HG02973 (cell line): ENCODE data around the gene RALGAPA2.

Source experiments
- ATAC-seq: cut with Tn5 transposase; IDR thresholded peaks from one replicate; pipeline ENCODE4 v1.9.1; 2021; ENCODE audit warnings: moderate library complexity; ENCODE audit not compliant: unreplicated experiment

Gene RALGAPA2

DNA sequence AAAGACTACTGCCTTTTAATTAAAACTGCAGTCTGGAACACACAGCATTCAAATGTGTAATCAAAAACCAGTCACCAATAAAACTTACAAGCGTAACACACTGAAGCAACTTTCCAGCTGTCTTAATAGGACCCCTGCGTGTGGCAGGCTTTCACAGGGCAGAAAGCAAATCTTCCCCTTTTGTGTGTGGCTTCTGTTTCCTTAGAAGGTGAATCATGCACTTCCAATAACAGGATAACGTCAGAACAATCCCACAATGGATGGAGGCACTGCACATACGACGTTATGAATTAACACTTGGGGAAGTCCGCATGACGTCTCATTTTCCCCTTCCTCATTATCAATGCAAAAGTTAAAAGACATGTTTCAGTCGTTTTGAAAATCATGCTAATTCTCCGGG, 299.7 kb downstream of the RALGAPA2 start:
- no peak for ATAC-seq

DNA sequence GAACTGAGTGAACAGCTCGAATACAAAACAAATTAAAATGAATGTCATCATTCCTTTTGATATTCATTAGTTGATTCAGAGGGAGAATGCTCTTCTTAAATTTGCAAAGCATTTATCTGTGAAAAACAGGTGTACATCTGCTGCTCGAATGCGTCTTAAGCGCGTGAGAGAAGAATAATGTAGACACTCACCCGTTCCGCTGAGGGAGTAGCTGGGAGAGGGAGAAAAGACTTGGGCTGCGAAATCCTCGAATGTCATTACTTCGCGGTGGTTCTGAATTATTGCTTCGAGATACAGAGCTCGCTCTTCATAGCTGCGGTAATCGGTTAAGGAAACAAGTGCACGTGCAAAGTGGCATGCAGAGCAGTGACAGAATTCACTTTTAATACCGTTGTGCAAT, 300.6 kb downstream of the RALGAPA2 start:
- no peak for ATAC-seq

DNA sequence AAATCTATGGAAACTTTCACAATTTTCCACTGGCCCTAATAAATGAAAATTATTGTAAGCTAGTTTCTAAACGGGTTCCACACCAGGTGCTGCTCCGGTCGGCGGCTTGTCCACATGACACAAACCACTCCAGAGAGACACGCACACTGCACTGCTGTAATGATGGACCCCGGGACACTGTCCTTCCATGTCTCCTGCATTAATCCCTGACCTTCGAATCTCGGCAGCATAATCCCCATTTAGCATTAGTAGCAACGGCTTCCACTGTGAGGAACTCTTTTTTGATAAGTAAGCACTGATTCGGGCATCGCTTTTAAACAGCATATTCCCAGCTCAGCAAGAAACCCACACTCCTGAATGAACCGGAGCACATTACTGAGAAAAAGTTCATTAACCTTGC, 301.0 kb downstream of the RALGAPA2 start:
- no peak for ATAC-seq

DNA sequence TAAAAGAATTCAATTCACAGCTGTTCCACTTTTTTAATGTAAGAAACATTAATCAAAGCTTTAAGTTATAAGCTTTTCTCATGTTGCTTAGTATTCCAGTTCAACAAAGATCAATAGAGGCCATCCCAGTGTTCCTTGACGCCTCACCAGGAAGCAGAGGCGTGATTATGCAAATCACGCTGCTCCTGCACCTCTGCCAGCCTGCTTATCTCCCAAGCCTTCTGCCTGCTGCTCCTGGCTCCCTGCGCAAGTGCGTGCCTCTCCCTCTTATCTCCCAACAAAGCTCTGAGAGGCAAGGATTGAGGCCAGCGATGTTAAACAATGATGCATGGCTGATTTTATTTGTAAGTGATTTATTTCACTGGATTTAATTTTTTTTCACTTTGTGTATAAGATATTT, 301.8 kb downstream of the RALGAPA2 start:
- no peak for ATAC-seq

DNA sequence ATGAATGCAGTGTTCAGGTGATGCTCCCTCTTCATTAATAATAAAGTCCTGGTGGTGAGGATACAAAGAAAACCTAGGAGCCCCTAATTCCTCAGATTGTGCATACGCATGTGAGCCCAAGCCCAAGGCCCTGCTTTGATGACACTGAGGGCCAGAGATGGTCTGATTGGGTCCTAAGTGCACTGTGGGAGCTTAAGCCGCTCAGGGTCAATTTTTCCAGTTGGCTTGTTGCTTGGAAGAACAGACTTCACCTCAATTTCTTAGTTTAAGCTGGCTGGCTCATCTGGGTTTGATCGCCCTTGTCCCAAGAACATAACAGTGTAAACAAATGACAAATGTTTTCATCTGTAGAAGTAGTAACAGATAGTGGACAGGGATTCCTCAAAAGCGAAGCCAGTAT, 303.1 kb downstream of the RALGAPA2 start:
- no peak for ATAC-seq

DNA sequence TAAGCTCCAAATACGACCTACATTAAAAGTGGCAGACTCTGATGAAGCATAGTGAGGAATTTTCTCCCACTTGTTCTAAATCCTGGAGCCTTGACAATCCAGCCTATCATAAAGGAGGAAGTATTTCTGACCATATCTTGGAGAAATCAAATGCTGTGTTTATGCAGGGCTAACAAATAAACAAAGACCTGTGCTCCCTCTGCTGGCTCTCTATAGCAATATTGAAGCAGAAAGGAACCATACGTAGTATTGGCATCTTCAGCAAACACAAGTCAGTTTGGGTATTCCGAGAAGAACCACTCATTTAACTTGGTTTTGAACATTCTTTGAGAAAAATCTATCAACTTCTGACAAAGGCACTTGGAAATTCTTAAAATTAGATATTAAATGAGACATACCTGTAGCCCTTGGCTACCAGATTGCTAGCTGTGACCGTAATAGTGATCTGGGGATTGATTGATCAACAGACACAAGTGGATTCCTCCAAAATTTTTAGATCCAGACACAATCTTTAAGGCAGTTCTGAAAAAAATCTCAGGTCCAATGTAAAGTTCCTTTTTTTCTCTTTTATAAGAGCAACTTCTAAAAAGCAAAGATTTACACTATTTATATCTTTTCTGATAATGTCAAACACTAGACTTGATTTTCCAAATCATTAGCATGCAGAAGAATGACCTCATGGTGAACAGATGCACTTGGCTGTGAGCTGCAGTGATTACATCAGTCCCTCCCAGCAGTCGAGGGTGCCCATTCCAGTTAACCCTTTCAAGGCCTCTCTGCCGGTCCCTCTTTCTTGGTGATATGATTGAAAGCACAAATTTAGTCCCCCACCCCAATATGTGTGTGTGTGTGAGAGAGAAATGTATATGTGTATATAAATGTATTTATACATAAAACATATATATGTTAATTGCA, 304.3 kb downstream of the RALGAPA2 start:
- ATAC-seq = no peak

DNA sequence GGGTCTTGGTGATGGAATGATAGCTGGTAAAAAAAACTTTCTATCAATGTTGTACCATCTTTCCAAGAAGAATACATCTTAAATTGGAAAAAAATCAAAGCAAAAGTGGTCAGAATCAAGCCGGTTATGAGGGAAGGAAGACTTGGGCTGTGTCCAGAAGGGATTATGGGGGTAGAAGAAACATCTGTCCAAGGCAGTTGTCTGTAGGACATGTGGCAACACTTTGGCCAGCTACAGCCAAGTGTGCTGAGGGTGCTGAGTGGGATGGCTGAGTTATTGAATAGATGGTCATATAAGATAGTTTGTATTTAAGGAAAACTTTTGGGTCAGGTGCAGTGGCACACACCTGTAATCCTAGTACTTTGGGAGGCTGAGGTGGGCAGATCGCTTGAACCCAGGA, 306.1 kb downstream of the RALGAPA2 start:
- no peak for ATAC-seq

DNA sequence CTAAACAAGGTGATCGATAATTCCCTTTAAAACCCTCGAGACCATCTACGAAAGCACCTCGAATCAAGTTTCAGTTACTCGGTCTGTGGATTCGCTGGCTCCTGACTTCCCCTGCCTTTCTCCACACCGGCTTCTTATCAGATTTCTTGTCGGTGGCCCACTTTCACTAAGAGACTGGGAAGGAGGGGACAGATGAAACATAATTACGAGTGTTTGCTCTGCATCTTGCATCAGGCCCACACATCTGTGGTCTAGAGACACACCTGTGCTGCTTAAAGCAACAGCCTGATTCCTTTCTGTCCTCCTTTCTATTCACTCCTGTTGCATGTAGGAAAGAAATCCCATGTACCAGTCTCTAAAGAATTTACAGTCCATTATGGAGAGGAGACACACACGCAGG, 306.8 kb downstream of the RALGAPA2 start:
- ATAC-seq = no peak

DNA sequence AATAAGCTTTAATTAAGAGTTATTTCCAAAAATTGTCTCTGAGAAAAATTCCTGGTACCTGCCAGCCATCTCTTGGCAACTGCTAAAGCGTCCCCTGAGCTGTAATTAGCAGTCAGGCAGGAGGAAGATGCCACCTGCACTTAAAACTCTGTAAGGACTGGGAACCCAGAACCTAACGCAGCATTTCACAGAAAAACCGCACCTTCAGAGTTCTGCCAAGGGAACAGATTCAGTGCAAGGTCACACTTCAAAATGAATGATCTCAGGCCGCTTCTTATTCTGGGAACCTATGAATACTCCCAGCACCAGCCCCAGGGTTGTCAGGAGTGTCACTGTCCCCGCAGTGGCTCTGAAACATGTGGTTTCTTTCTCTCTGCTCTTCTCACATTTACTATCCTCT, 307.8 kb downstream of the RALGAPA2 start:
- ATAC-seq = no peak

DNA sequence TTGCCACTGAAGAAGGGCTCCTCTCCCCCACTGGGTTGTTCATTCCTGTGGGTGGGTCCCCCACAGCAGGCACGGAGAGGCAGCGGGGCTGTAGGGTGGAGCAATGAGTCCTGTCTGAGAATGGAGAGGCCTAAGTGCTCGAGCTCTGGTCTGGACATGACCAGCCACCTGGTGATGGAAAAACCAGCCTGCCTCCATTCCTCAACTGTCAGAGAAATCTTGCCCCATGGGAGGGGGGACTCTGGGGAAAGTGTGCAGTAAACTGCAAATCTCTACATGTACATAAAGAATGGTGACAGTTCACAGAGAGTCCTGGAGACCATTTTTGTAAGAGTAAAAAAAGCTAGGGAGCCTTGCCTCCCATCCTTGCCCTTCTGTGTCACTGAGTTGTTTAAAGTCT, 310.5 kb downstream of the RALGAPA2 start:
- ATAC-seq = no peak

DNA sequence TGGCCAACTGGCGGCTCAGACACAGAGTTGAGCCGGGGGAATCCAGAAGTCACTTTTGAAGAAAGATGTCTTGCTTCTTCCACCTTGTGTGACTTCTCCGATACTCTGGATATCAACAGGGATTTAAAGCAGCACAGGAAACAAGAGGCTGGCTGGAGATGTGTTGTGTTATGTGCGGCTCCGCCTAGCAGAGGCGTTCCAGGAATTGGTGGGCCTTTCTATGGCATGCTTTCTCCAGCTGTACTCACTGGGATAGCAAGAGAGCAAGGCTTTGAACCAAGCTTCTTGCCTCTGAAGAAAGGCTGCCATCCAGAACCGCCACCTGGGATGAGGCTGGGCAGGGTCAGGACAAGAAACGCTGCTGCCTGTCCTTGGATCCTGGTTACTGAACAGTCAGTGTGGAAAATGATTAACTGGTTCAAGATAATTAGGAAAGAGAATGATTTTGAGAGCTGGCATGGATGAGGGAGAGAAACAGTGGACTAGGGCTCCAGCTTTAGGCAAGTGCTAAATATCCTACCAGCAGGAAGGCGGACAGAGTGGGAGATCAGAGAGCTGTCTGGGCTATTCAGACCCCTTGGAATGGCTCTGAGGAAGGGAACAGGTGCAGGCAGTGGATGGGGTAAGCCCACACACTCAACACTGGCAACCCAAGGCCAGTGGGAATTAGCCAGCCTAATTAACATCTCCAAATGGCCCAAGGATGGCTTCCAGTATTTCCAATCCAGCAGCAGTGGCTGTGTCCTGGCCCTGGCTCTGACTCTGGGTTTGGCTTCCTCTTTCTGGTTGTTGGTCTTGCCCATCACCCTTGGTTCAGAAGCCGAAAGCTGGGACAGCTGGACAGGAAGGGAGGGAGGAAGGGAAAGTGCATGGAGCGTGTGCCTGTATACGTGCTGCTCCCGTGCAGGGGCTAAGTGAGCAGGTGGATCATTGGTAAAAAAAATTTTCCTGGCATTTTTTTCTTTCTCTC, 312.6 kb downstream of the RALGAPA2 start:
- ATAC-seq = no peak

DNA sequence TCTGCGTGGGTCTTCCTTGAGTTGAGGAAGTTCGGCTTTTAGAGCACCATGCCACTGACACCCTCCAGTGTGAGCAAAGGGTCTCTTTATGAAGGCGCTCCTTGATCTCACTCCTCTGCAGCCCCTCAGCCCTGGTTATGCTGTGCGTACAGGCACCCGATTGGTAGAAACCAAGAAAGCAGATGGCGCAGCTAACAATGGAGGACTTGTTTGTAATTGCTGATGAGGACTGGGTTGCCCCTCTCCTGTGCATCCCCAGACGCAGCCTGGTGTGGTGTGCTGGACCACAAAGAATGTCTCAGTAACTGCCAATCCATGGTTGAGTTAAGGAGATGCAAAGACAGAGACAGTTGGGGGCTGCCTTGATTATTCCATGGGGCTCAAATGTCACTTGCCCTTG, 314.3 kb downstream of the RALGAPA2 start:
- ATAC-seq = no peak

DNA sequence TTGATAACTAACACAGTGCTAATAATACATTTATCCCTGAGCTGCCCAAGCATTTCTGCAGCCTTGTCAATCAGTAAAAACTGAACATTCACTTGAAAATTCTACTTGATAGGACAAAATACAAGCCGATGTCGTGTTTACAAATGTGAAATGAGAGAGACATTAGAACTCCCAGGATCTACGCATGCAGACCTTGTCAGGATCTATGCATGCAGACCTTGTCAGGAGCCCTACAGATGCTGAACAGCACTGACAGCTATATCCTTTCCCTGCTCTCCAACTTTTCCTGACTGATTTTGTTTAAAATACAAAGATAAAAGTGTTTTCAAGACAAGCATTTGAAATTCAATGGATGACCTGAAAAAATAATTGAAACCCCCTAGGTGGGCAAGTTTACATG, 315.6 kb downstream of the RALGAPA2 start:
- ATAC-seq = no peak

DNA sequence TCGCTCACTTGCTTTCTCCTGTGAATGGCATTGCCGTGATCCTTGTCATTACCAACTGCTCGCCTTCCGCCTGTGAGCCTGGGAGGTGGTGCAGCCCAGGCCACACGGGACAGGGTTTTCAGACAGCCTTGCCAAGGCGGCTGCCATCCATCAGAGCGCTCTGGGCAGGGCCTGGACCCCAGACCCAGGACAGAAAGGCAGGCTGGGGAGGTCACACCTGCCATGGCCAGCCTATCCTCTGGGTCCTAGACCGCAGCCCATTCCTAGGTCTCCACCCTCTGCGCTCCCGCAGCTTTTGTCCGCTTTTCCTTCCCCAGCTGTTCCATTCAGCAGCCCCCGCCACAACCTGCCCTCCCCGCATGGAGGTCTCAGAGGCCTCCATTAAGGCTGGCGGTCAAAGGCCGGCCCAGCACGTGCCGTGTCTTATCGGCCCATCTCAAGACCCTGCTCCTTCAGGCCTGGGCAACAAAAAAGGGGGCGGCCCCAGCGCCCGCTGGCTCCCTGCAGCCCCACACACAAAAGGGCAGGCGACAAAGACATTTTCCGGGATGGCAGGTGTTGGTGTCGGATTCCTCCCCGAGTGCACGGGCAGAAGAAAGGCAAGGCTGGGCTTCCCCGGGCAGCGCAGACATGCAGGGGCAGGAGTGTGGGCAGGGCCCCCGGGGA, 316.4 kb downstream of the RALGAPA2 start:
- ATAC-seq = no peak

DNA sequence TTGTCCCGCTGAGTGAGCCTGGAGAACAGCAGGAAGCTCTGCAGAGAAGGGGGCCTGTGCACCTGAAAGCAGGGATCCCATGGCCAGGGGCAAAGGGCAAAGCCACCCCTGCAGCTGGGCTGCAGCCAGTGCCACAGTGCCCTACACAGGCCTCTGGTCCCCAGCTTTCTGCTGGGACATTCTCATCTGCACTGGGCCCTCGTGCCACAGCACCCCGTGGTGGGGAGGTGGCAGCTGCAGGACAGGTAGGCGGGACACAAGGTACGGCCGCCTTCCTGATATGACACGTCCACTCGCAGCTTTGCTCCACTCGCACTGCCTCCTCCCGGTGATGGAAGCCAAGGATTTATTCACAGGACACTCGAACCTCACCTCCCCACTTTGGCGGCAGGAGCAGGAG, 317.4 kb downstream of the RALGAPA2 start:
- no peak for ATAC-seq

DNA sequence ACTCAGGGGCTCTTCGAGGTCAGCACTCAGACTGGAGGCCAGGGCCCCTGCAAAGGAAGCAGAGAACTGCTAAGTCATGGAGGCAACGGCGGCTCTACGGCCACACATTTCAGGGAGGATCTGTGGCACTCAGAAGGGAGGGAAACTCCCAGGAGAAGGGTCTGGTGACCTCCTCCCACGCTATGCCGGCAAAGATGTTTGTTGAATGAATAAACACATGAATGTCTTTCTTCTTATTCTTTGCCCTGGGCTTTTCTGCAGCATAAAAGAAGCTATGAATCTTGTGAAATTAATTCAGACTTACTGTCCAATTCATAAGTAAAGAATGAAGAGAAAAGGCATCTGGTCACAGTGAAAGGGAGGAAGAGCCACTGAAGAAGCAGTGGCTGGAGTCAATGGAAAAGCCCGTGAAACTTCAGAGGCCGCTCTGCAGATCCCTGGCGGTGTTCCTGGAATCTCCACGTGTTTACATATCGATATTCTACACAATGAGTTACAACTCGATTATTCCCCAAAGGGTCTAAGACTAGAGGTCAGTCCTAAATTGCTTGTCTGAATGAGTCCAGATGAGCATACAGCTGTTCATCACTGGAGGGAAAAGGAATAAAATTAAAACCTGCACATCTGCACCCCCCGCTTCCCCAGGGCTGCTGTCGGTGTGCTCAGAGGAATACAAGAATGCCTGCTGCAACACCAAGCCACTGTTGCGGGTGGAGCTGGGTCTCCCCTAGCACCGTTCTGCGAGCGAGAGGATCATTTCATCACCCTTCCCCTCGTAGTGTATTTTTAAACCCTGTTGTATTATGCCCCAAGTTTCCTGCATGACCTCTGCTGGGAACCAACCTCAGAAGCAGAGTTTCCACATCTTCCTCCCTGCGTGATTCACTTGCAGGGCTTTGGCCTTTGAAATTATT, 319.0 kb downstream of the RALGAPA2 start:
- ATAC-seq = no peak

DNA sequence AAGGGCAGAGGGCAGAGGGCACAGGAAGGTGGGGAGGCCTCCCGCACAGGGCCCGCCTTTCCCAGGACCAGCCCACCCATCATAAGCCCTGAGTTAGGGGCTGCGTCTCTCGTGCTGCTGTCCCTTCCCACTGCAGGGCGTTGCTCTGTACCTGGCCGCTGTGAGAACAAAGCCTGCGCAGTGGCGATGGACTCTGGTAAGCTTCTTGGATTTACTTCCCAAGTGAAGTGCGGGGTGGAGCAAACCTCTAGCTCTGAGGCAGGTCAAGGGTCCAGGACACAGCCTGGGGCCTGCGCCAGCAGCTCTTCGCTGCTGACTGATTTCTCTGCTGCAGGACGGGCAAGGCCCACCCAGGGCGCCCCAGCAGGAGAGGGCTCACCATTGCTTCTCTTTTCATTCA, 320.7 kb downstream of the RALGAPA2 start:
- no peak for ATAC-seq

DNA sequence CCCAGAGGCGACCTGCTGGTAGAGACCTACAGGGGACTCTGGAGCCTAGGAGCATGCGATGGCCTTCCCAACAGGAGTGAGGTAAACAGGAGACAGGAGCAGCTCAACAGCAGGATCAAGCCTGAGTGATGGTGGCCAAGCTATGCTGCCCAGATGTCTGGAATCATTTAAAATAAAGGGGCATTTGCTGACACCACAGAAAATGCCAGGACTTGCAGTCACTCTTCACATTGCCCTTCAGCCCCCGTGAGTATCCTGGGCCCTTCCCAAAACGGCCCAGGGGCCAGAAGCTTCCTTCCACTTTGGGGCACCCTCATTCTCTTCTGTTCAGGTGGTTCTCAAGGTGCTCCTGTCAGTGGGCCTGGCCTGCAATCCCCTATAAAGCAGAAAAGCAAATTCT, 321.3 kb downstream of the RALGAPA2 start:
- no peak for ATAC-seq

DNA sequence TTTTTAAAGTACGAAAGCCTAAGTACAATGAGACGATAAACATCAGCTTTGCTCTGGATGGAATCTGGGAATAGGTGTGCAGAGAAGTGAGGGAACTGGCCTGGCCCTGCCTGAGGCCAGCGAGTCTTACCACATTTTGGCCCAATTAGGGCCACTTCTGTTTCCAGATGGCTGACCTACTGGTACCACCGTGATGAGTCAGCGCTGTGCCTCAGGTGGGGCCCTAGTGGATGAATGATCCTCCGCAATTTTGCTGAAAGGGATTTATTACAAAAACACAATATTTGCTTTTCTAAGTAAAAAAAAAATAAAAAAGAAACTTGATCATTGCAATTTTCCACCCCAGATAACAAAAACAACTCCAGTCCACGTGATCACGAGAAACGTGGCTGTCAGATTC, 322.1 kb downstream of the RALGAPA2 start:
- no peak for ATAC-seq

DNA sequence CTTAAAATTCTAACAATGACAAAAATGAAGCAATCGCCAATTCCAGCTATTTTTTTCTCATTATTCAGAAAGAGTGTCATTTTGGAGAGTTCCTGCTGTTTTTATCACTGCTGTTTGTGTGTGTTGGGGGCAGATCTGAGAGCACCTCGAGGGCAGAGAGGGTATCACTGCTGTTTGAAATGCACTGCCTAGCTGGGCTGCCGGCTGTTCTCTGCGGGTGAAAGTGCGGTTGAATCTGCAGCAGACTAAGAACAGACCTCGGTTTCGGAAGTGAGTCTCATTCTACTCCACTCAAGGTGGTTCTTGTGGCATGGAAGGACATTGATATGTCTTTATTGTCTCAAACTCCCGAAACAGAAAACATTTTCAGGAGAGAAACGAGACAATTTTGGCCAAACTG, 326.3 kb downstream of the RALGAPA2 start:
- no peak for ATAC-seq
